GM21529 (cell line): Measurements from ENCODE around the gene SFMBT2.

Experiments
- ATAC-seq: cut with Tn5 transposase; IDR thresholded peaks from one replicate; pipeline ENCODE4 v1.9.1; 2021; ENCODE audit not compliant: unreplicated experiment

Gene SFMBT2

GRCh38 chr10:7426349-7426748 is 15.5 kb upstream of the SFMBT2 start:
- ATAC-seq, result no peak

GRCh38 chr10:7425691-7426090 is 14.9 kb upstream of the SFMBT2 start:
- ATAC-seq, result no peak

GRCh38 chr10:7424919-7425318 is 14.1 kb upstream of the SFMBT2 start:
- ATAC-seq, result no peak

- peak; percentile 91 for ATAC-seq
These were observed 13.5 kb upstream of the SFMBT2 start for GRCh38 chr10:7424315-7424714.

- no peak for ATAC-seq
These were observed 12.7 kb upstream of the SFMBT2 start for GRCh38 chr10:7423521-7423920.

DNA sequence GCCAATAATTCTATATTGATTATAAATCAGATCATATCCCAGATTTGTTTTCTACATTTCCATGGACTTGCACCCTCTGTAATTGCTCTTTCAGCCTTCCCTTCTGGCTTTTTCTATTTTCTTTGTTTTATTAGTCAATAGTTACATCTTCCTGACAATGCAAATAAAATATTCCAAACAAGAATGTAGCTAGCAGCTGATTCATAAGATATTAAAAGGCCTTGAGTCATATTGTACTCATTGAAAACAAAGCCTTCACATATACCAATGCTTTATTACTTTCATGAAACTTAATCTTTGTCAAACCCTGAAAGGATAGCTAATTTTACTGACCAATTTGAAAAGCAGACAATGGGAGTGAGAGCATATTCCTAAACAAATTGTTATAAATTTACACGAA is 10.7 kb upstream of the SFMBT2 start:
- no peak for ATAC-seq

GRCh38 chr10:7419998-7420397 is 9.2 kb upstream of the SFMBT2 start:
- ATAC-seq, result no peak

DNA sequence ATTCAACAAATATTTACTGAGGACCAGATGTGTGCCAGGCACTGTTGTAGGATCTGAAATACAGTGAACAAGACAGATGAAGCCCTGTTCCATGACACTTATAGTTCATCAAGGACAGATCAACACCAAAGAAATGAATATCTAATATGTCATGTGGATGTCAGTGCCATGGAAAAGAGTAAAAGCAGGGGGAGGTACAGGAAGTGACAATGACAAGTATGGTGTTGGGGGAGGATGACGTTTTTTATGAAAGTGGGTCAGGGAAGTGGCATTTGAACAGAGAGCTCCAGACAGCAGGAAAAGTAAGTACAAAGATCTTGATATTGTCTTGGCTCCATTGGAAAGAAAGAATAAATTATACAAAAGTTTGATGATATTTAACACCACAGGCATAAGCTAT is 7.0 kb upstream of the SFMBT2 start:
- no peak for ATAC-seq

DNA sequence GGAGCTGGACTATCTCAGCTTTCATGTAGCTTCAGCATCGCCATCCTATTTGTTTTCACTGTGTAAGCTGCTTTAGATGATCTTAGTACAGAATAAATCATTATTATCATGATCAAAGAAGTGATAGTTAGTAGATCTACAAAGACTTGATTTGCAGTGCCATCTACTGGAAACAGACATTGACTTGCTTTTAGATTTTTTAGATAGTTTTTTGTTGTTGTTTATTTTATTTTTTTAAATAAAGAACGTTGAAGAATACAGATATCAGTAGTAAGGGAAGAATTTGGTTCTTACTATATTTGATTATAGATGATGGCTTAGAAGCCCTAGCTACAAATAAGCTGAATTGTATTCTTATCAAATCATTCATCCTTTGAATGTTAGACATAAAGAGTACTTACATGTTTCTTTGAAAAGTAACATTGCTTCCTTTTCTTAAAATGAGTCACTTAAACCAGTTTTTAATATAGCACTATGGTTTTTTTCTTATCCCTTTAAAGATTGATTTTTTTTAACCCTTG is 6.3 kb upstream of the SFMBT2 start:
- no peak for ATAC-seq

DNA sequence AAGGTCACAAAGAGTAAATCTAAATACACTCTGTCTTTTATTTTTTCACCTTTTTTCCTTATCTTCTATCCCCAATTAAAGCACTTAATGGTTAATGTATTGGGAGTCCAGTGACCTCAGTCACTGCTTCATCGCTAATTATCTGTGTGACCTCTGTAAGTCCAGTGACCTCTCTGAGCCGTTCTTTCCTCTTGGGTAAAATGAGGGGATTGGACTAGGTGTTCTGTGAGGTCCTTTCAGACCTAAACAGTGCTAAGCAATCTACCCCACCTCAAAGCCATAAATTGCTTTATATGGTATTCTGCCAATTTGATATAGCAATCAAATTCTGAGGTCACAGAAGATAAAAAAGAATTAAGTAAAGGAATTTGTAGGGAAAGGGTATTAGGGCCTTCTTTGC is 3.9 kb upstream of the SFMBT2 start:
- ATAC-seq, result no peak

GRCh38 chr10:7412928-7413282 is 2.1 kb upstream of the SFMBT2 start:
- no peak for ATAC-seq

GRCh38 chr10:7412237-7412927 is 1.5 kb upstream of the SFMBT2 start:
- ATAC-seq, result no peak

- no peak for ATAC-seq
These were observed 866 bp upstream of the SFMBT2 start for GRCh38 chr10:7411671-7412128.

- ATAC-seq, result peak; percentile 8
These were observed 453 bp downstream of the SFMBT2 start for GRCh38 chr10:7410301-7410861.

DNA sequence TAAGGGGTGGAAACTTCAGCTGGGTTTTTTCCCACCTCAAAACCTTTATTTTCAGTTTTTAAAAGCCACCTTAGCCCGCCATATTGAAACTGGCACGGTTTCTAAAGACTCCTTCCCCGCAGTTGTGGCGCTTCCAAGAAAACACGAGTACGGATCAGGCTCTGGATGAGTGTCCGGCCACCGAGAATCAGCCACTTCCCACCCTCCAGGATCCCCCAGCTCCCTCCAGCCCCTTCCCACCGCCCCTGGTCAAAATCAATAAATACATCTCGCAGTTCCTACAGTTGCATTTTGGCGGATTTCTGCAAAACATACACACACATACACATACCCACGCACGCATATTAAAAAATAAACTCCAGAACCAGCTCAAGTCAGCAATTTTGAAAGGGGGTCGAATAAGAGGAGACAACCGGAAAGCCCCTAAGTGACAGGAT is 1.1 kb downstream of the SFMBT2 start:
- peak; percentile 5 for ATAC-seq

GRCh38 chr10:7409045-7409731 is 1.6 kb downstream of the SFMBT2 start:
- ATAC-seq, result peak; percentile 48

DNA sequence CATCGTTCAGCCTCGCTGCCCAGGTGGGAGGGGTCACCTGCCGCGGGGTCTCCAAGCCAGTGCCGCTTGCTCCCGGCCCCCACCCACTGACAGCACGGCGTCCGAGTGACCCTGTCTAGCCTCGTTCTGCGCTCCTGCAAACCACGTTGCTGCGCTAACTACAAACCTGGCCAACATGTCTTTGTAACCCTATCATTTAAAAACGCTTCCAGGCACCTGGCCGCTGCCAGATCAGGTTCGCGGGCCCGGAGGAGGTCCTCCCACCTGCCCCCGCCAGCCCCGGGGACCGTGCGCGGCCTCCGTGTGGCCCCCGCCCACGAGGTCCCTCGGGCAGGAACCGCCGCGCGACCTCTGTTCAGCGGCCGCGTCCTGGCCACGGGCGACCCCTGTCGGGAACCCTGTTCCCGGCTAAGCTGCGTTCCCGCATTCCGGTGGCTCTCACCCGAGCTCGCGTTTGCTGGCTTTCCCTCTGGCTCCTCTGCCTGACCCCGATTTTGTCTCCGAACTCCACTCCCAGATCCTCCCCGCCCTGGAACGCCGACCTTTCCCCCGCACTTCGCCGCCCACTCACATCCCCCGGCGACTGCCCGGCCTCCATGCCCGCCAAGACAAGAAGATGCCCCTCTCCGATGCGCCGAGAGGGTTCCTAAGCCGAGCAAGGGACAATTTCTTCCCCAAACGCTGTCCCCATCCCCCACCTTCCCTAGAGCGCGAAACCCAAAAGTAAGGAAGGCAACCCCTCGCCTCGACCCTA is 2.4 kb downstream of the SFMBT2 start:
- ATAC-seq, result peak; percentile 34

- ATAC-seq, result peak; percentile 11
These were observed 3.2 kb downstream of the SFMBT2 start for GRCh38 chr10:7407368-7408290.

DNA sequence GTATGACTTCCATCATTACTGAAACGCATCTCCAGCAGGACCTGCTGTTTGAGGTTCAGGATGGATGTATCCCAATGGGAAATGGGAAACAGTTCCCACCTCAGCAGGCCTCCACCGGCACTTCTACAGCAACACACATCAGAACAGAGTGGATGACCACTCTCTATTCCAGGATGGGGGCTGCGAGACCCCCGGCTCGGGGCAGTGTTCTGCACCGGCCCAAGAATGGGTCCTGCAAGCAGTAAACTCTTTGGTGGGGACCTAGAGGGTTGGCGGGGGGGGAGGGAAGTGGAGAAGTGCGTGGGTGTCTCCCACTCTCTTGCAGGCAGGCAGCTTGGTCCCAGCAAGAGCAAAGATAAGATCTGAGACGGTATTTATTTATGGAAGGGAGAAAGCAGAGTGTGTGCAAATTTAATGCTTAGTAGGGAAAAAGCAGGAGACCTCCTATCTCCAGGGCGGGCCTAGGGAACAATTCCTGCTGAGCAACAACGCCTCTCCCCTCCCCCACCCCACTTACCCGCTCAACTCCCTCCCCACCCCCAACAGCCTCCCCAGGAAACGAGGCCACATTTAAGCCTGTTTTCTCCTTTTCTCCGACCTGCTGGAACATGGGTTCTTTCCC is 4.0 kb downstream of the SFMBT2 start:
- ATAC-seq, result no peak

DNA sequence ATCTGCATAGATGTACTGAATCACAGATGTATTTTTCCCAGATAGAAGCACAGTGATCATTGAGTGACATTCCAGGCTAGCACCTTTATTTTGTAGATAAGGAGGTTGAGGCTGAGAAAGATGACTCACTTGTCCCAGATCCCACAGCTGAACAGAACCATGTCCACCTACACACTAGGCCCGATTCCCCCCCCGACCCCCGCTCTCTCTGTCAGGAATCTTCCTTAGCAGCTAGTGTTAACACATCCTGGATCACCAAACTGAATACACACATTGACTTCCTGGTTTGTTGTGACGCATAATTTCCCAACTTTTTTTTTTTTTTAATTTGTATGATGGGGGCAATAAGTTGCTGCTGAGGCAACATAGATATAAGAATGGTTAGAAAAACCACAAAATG is 5.2 kb downstream of the SFMBT2 start:
- no peak for ATAC-seq
